ENCODE measurements around the gene SPRY4.
"Not testable (repeated sequence)": the region's sequence is repeated elsewhere in the genome, so short reads cannot be mapped to it uniquely, and the experiment has no call there.

Gene SPRY4

GRCh38 chr5:142314109-142314508 lies 10.7 kb downstream of the SPRY4 start:
- no peak for DNase-seq

- DNase-seq, result no peak
Measured at GRCh38 chr5:142313682-142314081, 11.1 kb downstream of the SPRY4 start.

GRCh38 chr5:142313275-142313674 lies 11.5 kb downstream of the SPRY4 start:
- DNase-seq, result no peak

DNA sequence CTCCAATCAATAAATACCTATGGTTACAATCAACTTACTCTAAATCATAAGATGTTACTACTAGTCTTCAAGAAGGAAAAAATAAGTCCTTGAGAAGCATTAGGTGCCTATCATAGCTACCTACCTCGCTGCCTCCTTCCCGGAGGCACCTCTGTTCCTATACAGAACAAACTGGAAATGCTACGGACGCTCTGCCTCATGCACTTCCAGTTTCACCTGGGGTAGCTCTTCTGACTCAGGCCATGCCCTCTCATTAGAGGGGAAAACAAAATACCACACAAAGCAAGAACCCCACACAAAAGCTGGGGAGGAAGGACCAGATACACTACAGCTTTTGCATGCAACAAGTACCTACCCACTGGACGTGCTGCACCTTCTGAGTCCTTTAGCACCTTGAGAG lies 12.4 kb downstream of the SPRY4 start:
- DNase-seq, result no peak

DNA sequence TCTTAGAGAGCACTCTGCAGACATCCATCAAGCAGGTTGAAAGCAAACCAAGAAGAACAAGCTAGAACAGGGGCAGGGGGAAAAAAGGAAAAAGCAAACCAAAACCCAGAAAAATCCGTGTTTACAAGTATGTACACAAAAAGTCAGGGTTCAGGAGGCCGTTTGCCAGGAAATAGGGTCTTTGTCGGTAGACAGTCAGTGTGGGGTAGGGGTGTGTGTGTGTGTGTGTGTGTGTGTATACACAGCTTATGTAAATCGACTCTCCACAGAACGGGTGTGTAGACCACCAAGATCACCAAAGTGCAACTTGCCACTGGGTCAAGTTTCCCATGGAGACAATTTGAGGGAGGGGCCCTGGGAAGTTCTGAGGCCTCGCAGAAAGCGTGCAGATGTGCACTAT lies 13.1 kb downstream of the SPRY4 start:
- DNase-seq, result no peak

GRCh38 chr5:142310803-142311202 lies 14.0 kb downstream of the SPRY4 start:
- no peak for DNase-seq

GRCh38 chr5:142309747-142310318 lies 15.0 kb downstream of the SPRY4 start:
- DNase-seq, result no peak

DNA sequence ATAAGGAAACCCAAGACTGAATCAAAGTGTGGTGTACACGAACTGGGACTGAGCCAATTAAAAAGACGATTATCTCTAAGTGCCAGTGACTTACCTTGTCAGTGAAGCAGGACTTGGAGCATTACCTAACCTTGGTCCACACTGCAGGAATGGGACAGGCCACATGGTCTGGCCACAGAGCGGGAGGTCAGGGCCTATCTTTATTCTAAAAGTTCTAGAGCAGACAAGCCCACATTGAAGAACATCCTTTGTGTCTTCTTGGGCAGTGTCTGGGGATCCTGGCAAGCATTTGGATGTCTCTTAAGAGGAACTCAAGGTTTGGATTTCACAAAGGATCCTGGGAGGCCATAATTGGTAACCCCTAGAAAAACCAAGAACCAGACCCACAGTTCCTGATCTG lies 16.5 kb downstream of the SPRY4 start:
- DNase-seq, result no peak

DNA sequence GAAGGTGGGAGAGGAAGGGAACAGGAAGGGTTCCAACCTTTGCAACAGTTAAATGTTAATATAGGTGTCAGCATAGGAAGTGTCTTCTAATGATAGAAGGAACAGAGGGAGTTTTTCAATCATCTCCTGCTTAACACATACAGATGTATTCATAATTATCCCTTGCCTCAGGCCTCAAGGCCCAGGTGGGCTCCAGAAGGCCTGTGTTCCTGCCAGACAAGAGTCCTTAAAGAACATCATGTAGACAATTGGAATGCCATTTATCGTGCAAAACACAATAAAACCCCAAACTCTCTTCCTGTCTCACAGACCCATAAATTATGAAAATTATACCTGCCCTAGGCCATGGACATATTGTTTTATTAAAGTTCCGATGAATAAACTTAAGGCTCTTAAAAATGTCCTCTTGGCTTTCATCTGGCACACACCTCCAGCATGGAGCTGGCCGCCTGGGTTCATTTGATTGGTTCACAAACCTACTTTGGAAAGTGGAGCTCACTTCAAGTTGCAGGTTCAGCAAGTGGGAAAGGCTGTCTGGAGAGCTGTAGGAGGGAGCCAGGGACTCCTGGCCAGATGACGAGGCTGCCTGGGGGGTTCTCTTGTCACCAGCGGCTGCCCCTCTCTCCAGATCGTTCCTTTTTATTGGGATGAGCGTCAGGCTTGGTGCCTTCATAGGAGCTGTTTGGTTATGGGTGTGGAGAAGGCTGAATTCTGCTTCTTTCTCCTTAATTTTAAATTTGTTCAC lies 17.5 kb downstream of the SPRY4 start:
- no peak for DNase-seq

- DNase-seq, result no peak
Measured at GRCh38 chr5:142306077-142306502, 18.7 kb downstream of the SPRY4 start.

- no peak for DNase-seq
Measured at GRCh38 chr5:142305211-142305610, 19.6 kb downstream of the SPRY4 start.

- DNase-seq, result no peak
Measured at GRCh38 chr5:142304013-142304701, 20.7 kb downstream of the SPRY4 start.

- DNase-seq, result no peak
Measured at GRCh38 chr5:142303565-142303964, 21.3 kb downstream of the SPRY4 start.

DNA sequence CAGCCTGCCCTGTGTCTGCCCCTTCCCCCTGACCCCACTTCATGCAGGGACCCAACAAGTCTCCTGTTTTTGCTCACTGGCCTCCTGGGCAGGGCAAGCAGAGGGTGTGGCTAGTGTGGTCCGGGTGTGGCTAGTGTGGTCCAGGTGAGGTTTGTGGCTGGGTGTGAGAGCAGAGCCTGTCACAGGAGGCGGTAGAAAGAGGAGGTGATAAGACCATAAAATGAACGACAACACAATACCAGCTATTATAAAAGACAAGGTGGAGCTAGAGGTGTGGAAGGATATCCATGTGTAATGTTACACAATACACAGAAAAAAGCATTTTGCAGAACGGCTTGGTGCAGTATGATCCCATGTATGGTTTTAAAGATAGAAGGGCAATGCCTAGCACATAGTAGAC lies 23.3 kb downstream of the SPRY4 start:
- no peak for DNase-seq

- no peak for DNase-seq
Measured at GRCh38 chr5:142300677-142301076, 24.1 kb downstream of the SPRY4 start.

DNA sequence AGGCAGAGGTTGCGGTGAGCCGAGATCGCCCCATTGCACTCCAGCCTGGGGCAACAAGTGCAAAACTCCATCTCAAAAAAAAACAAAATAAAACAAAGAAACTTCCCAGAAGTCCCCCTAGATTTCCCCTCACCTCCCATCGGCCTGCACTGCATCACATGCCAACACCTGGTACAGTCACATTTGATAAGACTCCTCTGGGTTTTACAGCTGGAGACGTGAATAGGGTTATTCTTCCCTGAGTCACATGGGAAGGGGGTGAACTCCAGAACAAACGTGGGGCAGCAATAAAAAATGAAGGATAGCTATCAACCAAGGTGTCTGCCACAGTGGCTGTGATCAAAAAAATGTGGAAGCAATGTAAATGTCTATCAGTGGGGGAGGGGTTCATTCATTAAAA lies 26.0 kb downstream of the SPRY4 start:
- DNase-seq, result no peak

GRCh38 chr5:142297786-142298185 lies 27.0 kb downstream of the SPRY4 start:
- DNase-seq, result not testable (repeated sequence)

GRCh38 chr5:142296914-142297417 lies 27.9 kb downstream of the SPRY4 start:
- no peak for DNase-seq

GRCh38 chr5:142295960-142296860 lies 28.6 kb downstream of the SPRY4 start:
- no peak for DNase-seq

DNA sequence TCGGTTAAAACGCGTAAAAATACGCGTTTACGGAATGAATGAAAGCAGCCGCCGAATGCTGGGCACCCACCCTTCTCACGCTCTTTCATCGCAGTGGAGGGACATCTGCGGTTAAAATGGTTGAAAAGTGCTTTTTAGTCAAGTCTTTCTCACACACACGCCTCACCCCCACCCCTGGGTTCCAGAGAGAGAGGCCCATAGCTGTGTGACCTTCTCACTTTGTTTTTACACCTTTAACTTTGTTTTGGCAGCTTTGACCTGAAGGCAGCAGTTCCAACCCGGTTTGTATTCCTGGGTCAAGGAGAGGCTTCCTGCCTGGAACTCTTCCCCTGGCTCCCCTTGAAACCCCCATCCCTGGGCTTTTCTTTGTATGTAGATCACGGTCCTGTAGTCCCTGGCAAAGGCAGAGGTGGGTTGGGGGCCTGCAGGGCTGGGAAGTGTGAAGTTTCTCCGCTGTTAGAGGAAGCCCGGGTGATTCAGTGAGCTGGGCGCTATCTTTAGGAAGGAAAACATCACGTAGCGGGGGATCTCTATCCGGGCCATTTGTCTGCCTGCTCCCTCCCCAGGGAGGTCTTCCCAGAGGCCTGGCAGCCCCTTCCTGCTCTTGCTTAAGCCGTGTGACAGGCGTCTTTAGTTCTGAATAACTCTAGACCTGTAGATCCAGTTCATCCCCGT lies 29.6 kb downstream of the SPRY4 start:
- DNase-seq, result no peak

DNA sequence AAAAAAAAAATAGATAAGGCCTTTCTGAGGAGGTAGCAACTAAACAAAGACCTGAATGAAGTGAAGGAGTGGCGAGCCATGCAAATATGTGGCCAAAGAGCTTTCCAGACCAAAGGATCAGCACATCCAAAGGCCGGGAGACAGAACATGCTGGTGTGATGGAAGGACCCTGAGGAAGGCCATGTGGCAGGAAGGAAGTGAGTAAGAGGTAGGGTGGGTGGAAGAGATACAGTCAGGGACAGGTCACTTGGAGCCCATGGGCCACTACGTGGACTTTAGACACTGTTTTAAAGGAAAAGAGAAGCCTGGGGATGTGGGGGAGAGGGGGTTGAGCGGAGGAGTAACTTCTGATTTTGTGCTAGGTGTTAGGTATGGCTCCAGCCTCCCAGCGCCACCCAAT lies 31.3 kb downstream of the SPRY4 start:
- no peak for DNase-seq

DNA sequence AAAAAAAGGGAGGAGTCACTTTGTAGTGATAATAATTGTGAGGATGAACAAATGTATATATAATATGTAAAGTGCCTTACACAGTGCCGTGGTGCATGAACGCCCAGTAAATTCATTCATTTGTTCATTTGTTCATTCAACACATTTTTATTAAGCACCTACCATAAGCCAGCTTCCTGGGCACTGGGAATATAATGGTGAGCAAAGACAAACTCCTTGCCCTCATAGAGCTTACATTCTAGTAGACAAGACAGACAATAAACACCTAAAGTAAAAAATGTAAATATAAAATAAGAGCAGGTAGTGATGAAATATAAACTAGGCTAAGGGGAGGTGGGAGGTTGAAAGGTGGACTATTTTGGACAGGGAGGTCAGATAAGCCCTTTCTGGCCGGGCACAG lies 32.0 kb downstream of the SPRY4 start:
- no peak for DNase-seq

Measured in amniotic stem cell (primary cell).